Gastrocnemius medialis (tissue), 4 donors: ENCODE results near the gene SCN5A. TPM values are rescaled to one million over a fixed set of nuclear protein-coding genes. Genes with fewer than 3 reads are reported as not detected.

Experiments used
- ATAC-seq, 2 donors: fragments of 150-250 bp; one replicate each; pipeline ENCODE4 v1.9.1; 2016
- DNase-seq, 2 donors: peaks; one replicate each; pipeline ENCODE4 v3.0.0-alpha.2; 2019
- H3K27ac ChIP-seq, 4 donors: fragments of 200-600 bp; sonication (generic); 1 replicate in 1 of 4; 2 replicates in 3 of 4; pipeline ENCODE4 v1.5.1; 2016 to 2018; ENCODE audit warnings: mild to moderate bottlenecking in 2 of 4, moderate library complexity in 1 of 4
- H3K27me3 ChIP-seq, 3 donors: fragments of 200-600 bp; sonication (generic) in 2 of 3; 1 replicate in 1 of 3; 2 replicates in 2 of 3; pipeline versions ENCODE4 v1.5.1 to v1.6.0; 2016 to 2019; ENCODE audit warnings: mild to moderate bottlenecking in 1 of 3, moderate library complexity in 1 of 3
- H3K36me3 ChIP-seq, 2 donors: fragments of 200-600 bp; sonication (generic) in 1 of 2; one replicate each; pipeline ENCODE4 v1.5.1; 2017 to 2018
- H3K4me1 ChIP-seq, 2 donors: fragments of 200-600 bp; sonication (generic) in 1 of 2; one replicate each; pipeline ENCODE4 v1.5.1; 2016 to 2017; ENCODE audit warnings: mild to moderate bottlenecking in 2 of 2
- H3K4me3 ChIP-seq, 4 donors: fragments of 200-600 bp; sonication (generic) in 3 of 4; 1 replicate in 1 of 4; 2 replicates in 3 of 4; pipeline ENCODE4 v1.5.1; 2016 to 2019; ENCODE audit warnings: mild to moderate bottlenecking in 2 of 4
- H3K9me3 ChIP-seq, 3 donors: fragments of 200-600 bp; sonication (generic) in 2 of 3; 1 replicate in 1 of 3; 2 replicates in 2 of 3; pipeline ENCODE4 v1.5.1; 2016 to 2019
- CTCF ChIP-seq, 5 experiments: fragments of 450-650 bp in 3 of 5; fragments of 200-600 bp in 2 of 5; sonication (generic) in 2 of 5; IDR thresholded peaks in 4 of 5; conservative IDR thresholded peaks in 1 of 5; 1 replicate in 4 of 5; 2 replicates in 1 of 5; pipeline ENCODE4 v1.5.1; 2016 to 2019; ENCODE audit warnings: antibody characterized with exemption in 5 of 5, mild to moderate bottlenecking in 3 of 5, moderate library complexity in 3 of 5
- POLR2A ChIP-seq, 2 donors: fragments of 450-650 bp; IDR thresholded peaks; one replicate each; pipeline ENCODE4 v1.6.1; 2017; ENCODE audit warnings: antibody characterized with exemption in 2 of 2, mild to moderate bottlenecking in 2 of 2, moderate library complexity in 2 of 2
- in situ Hi-C, 4 donors: fragments of 200-750 bp; cut with MboI; loops; one replicate each; pipeline versions ENCODE4 v1.15.0 to v1.8.0; 2017; ENCODE audit warnings: low sequenced_read_pairs in 4 of 4
- intact Hi-C: fragments of 100-400 bp; cut with DNase I; formaldehyde crosslinking; loops from one replicate; pipeline ENCODE4 v1.15.1; 2023; ENCODE audit warnings: low total_unique reads
- total RNA-seq, 4 donors: library from RNA; depleted of rRNA; stranded (reverse); fragments of >200 nt; gene quantifications; one replicate each; pipeline versions ENCODE4 v1.1.0 to v1.2.3, GENCODE V29; 2016

SCN5A gene
- total RNA-seq, 4 donors from 2014 or later = 0.05 to 4.3 (median 2.8) TPM; not detected in 1

GRCh38 chr3:38690185-38690584 lies 40.7 kb upstream of the SCN5A start:
- intact Hi-C loops = no loop called here
- Histone ChIP-seq H3K27ac (no peak overlapping the region), H3K4me1 (no peaks in the 10 kb centered on the region), H3K4me3 (no peak overlapping the region), H3K9me3 (no peaks in the 10 kb centered on the region), H3K27me3 (no peaks in the 10 kb centered on the region), H3K36me3 (no peaks in the 10 kb centered on the region)
- no peak for DNase-seq
- TF ChIP-seq CTCF (IDR thresholded peaks at IDR 0.05 in 4 of 5, conservative IDR thresholded peaks at IDR 0.05 in 1 of 5) (no peak), POLR2A (IDR thresholded peaks at IDR 0.05) (no peak)
- no peak for ATAC-seq
- in situ Hi-C loops = no loop called here

GRCh38 chr3:38689774-38690173 lies 40.3 kb upstream of the SCN5A start:
- intact Hi-C loops = no loop called here
- Histone ChIP-seq H3K27ac (no peak overlapping the region), H3K27me3 (no peaks in the 10 kb centered on the region), H3K4me3 (no peak overlapping the region), H3K9me3 (no peaks in the 10 kb centered on the region), H3K4me1 (no peaks in the 10 kb centered on the region), H3K36me3 (no peaks in the 10 kb centered on the region)
- ATAC-seq (no peak), DNase-seq (no peak)
- TF ChIP-seq POLR2A (IDR thresholded peaks at IDR 0.05) (no peak), CTCF (IDR thresholded peaks at IDR 0.05 in 4 of 5, conservative IDR thresholded peaks at IDR 0.05 in 1 of 5) (no peak)
- in situ Hi-C loops = no loop called here

GRCh38 chr3:38689346-38689745 lies 39.9 kb upstream of the SCN5A start:
- H3K27ac ChIP-seq = no peak overlapping the region
- no peaks in the 10 kb centered on the region for H3K4me1 ChIP-seq
- H3K9me3 ChIP-seq = no peaks in the 10 kb centered on the region
- no peak overlapping the region for H3K4me3 ChIP-seq
- intact Hi-C loops (no loop called here), in situ Hi-C loops (no loop called here)
- no peaks in the 10 kb centered on the region for H3K36me3 ChIP-seq
- DNase-seq (no peak), ATAC-seq (no peak)
- no peaks in the 10 kb centered on the region for H3K27me3 ChIP-seq
- no peak for TF ChIP-seq POLR2A (IDR thresholded peaks at IDR 0.05)

- Histone ChIP-seq H3K9me3 (no peaks in the 10 kb centered on the region), H3K36me3 (no peaks in the 10 kb centered on the region), H3K4me1 (no peaks in the 10 kb centered on the region), H3K27me3 (no peaks in the 10 kb centered on the region), H3K27ac (no peak overlapping the region), H3K4me3 (no peak overlapping the region)
- ATAC-seq (no peak), DNase-seq (no peak)
- in situ Hi-C loops = no loop called here
- no peak for TF ChIP-seq CTCF (IDR thresholded peaks at IDR 0.05 in 4 of 5, conservative IDR thresholded peaks at IDR 0.05 in 1 of 5)
- TF ChIP-seq POLR2A (IDR thresholded peaks at IDR 0.05) = no peak
- intact Hi-C loops = no loop called here
These were observed 37.8 kb upstream of the SCN5A start for GRCh38 chr3:38687321-38687720.

- ATAC-seq (no peak), DNase-seq (no peak)
- intact Hi-C loops = no loop called here
- Histone ChIP-seq H3K4me3 (no peak overlapping the region), H3K27ac (no peak overlapping the region), H3K4me1 (no peaks in the 10 kb centered on the region), H3K9me3 (no peaks in the 10 kb centered on the region), H3K27me3 (no peaks in the 10 kb centered on the region), H3K36me3 (no peaks in the 10 kb centered on the region)
- TF ChIP-seq CTCF (IDR thresholded peaks at IDR 0.05 in 4 of 5, conservative IDR thresholded peaks at IDR 0.05 in 1 of 5) (no peak), POLR2A (IDR thresholded peaks at IDR 0.05) (no peak)
- in situ Hi-C loops = no loop called here
These were observed 35.1 kb upstream of the SCN5A start for GRCh38 chr3:38684546-38684945.
